ENCODE data around the gene ZNF526.
A peak's percentile ranks its signal among the peaks of the same experiment; 100 is the strongest.

ZNF526 gene

GRCh38 chr19:42189133-42189532 is 31.0 kb upstream of the ZNF526 start:
- peaks cover 5% of the 10 kb centered on the region; the same call in 1 of the 2 replicates for H3K4me1 ChIP-seq (ENCODE audit: control insufficient read depth, insufficient read depth, low read length)
- ChIA-PET CTCF (interaction anchor here (0.6 to 8.3 kb wide), 8 partner anchors 8 to 212 kb away, joined by 3 to 101 read pairs (median 5); partner anchors contain the start of gene POU2F2), POLR2A (interaction anchor here (1.0 kb wide), 1 partner anchor 13 kb away, joined by 3 read pairs; no protein-coding TSS in a partner anchor)
- no peaks in the 10 kb centered on the region; a peak in 1 of 3 replicates for H3K36me3 ChIP-seq (ENCODE audit: control insufficient read depth in 2 of 2, insufficient read depth in 1 of 2, low read length in 2 of 2)
- peaks cover 4% of the 10 kb centered on the region for H3K9me3 ChIP-seq (ENCODE audit: control insufficient read depth, insufficient read depth, low read depth, low read length)
- TF ChIP-seq ZNF404 (tag by site-specific recombination; IDR thresholded peaks at IDR 0.05) (no peak), ZNF350 (tag by site-specific recombination; IDR thresholded peaks at IDR 0.05) (no peak), RBAK (tag by site-specific recombination; IDR thresholded peaks at IDR 0.05) (no peak), ZNF423 (tag by site-specific recombination; IDR thresholded peaks at IDR 0.05) (no peak)
- no peak overlapping the region for H3K4me3 ChIP-seq (ENCODE audit: low read depth, low read length)
- H3K27ac ChIP-seq (ENCODE audit: extremely low read depth, low read depth, low read length), result no peak overlapping the region

- Histone ChIP-seq H3K36me3 (ENCODE audit: control insufficient read depth in 2 of 2, insufficient read depth in 1 of 2, low read length in 2 of 2) (peaks cover 0 to 3% of the 10 kb centered on the region in 2 experiments; a peak in 2 of 3 replicates), H3K4me3 (ENCODE audit: low read depth, low read length) (no peak overlapping the region), H3K9me3 (ENCODE audit: control insufficient read depth, insufficient read depth, low read depth, low read length) (peaks cover 4% of the 10 kb centered on the region), H3K27ac (ENCODE audit: extremely low read depth, low read depth, low read length) (no peak overlapping the region), H3K4me1 (ENCODE audit: control insufficient read depth, insufficient read depth, low read length) (peaks cover 5% of the 10 kb centered on the region; the same call in 1 of the 2 replicates)
- TF ChIP-seq ZIC2 (tag by site-specific recombination; IDR thresholded peaks at IDR 0.05) (peak; percentile 75), ZNF223 (tag by site-specific recombination; IDR thresholded peaks at IDR 0.05) (no peak)
- CTCF ChIA-PET, result interaction anchor here (0.6 to 1.3 kb wide), 6 partner anchors 8 to 82 kb away, joined by 3 to 6 read pairs (median 4); no protein-coding TSS in a partner anchor
- POLR2A ChIA-PET, result no interaction called here
These were observed 28.8 kb upstream of the ZNF526 start for GRCh38 chr19:42191330-42191729.

GRCh38 chr19:42191855-42192254 is 28.3 kb upstream of the ZNF526 start:
- Histone ChIP-seq H3K27ac (ENCODE audit: extremely low read depth, low read depth, low read length) (no peak overlapping the region), H3K36me3 (ENCODE audit: control insufficient read depth in 2 of 2, insufficient read depth in 1 of 2, low read length in 2 of 2) (peaks cover 0 to 8% of the 10 kb centered on the region in 2 experiments; a peak in 2 of 3 replicates), H3K4me3 (ENCODE audit: low read depth, low read length) (no peak overlapping the region), H3K9me3 (ENCODE audit: control insufficient read depth, insufficient read depth, low read depth, low read length) (peaks cover 4% of the 10 kb centered on the region), H3K4me1 (ENCODE audit: control insufficient read depth, insufficient read depth, low read length) (peaks cover 5% of the 10 kb centered on the region; the same call in 1 of the 2 replicates)
- CTCF ChIA-PET, result interaction anchor here (0.6 to 1.3 kb wide), 4 partner anchors 9 to 82 kb away, joined by 3 to 6 read pairs (median 4); no protein-coding TSS in a partner anchor
- POLR2A ChIA-PET, result no interaction called here
- TF ChIP-seq ZNF10 (tag by site-specific recombination; IDR thresholded peaks at IDR 0.05) (peak; percentile 82; the same call in 1 of the 2 replicates), ZNF555 (tag by site-specific recombination; conservative IDR thresholded peaks at IDR 0.05) (no peak), ZBTB17 (tag by site-specific recombination; IDR thresholded peaks at IDR 0.05) (peak; percentile 56), ZNF843 (tag by site-specific recombination; IDR thresholded peaks at IDR 0.05) (peak; percentile 53; the same call in 1 of the 2 replicates), ZNF133 (tag by site-specific recombination; IDR thresholded peaks at IDR 0.05) (no peak; the same call in 1 of the 2 replicates), PRDM1 (tag by site-specific recombination; IDR thresholded peaks at IDR 0.05) (0 out of 2 replicates have a peak, but pooled peaks have one; percentile 44), ZFP69B (tag by site-specific recombination; IDR thresholded peaks at IDR 0.05) (0 out of 2 replicates have a peak, but pooled peaks have one; percentile 61), KLF17 (tag by site-specific recombination; IDR thresholded peaks at IDR 0.05) (peak; percentile 92), BCL11A (tag by site-specific recombination; IDR thresholded peaks at IDR 0.05; ENCODE audit: low read depth) (peak; percentile 31; the same call in 1 of the 2 replicates), ZBTB10 (tag by site-specific recombination; IDR thresholded peaks at IDR 0.05) (0 out of 2 replicates have a peak, but pooled peaks have one; percentile 48), BCL6B (tag by site-specific recombination; IDR thresholded peaks at IDR 0.05) (peak; percentile 59), ZNF280D (tag by site-specific recombination; IDR thresholded peaks at IDR 0.05) (0 out of 2 replicates have a peak, but pooled peaks have one; percentile 9), ZNF335 (tag by site-specific recombination; conservative IDR thresholded peaks at IDR 0.05) (0 out of 2 replicates have a peak, but pooled peaks have one; percentile 28)

All from HEK293 (cell line).